GM23338 (cell line): ENCODE data around the gene CDKAL1.

Experiments used
- EZH2 ChIP-seq: fragments of 200-600 bp; sonication (generic); IDR thresholded peaks from one replicate; pipeline ENCODE4 v1.8.0; 2017; ENCODE audit warnings: antibody characterized with exemption, mild to moderate bottlenecking, low read depth; ENCODE audit not compliant: unreplicated experiment
- EZH2phosphoT487 ChIP-seq: fragments of 200-600 bp; sonication (generic); IDR thresholded peaks from one replicate; pipeline ENCODE4 v1.8.1; 2018; ENCODE audit warnings: antibody characterized with exemption; ENCODE audit not compliant: unreplicated experiment
- TF ChIP-seq, protein P1 (sequence below), 2 experiments: fragments of 200-600 bp in 1 of 2; sonication (generic) in 1 of 2; conservative IDR thresholded peaks; 2 replicates each; pipeline versions ENCODE4 v1.5.1 to v1.6.1; 2016 to 2017; ENCODE audit warnings: antibody characterized with exemption in 2 of 2, low read depth in 2 of 2, mild to moderate bottlenecking in 2 of 2, moderate library complexity in 1 of 2

- TF ChIP-seq, protein P1, sequence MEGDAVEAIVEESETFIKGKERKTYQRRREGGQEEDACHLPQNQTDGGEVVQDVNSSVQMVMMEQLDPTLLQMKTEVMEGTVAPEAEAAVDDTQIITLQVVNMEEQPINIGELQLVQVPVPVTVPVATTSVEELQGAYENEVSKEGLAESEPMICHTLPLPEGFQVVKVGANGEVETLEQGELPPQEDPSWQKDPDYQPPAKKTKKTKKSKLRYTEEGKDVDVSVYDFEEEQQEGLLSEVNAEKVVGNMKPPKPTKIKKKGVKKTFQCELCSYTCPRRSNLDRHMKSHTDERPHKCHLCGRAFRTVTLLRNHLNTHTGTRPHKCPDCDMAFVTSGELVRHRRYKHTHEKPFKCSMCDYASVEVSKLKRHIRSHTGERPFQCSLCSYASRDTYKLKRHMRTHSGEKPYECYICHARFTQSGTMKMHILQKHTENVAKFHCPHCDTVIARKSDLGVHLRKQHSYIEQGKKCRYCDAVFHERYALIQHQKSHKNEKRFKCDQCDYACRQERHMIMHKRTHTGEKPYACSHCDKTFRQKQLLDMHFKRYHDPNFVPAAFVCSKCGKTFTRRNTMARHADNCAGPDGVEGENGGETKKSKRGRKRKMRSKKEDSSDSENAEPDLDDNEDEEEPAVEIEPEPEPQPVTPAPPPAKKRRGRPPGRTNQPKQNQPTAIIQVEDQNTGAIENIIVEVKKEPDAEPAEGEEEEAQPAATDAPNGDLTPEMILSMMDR (conservative IDR thresholded peaks at IDR 0.05; ENCODE audit: low read depth in 2 of 2) = no peak
- no peak for TF ChIP-seq EZH2phosphoT487
- no peak for TF ChIP-seq EZH2
Measured at GRCh38 chr6:20542927-20543602, 8.8 kb downstream of the CDKAL1 start.
